Spleen (tissue), 11 donors: ENCODE measurements around the gene NKD1. TPM values are rescaled to one million over a fixed set of nuclear protein-coding genes. Genes with fewer than 3 reads are reported as not detected.
A peak's percentile ranks its signal among the peaks of the same experiment; 100 is the strongest.

ENCODE experiments used
- DNase-seq: peaks from one replicate; pipeline ENCODE4 v3.0.0-alpha.2; 2020
- H3K27ac ChIP-seq, 8 donors: fragments of 200-600 bp; sonication (generic) in 7 of 8; 1 replicate in 4 of 8; 2 replicates in 4 of 8; pipeline versions ENCODE4 v1.5.0 to v1.8.0; 2016 to 2021; ENCODE audit warnings: inconsistent platforms in 4 of 8, mild to moderate bottlenecking in 4 of 8, moderate library complexity in 1 of 8
- H3K27me3 ChIP-seq, 7 donors: fragments of 200-600 bp; sonication (generic) in 6 of 7; replicated peaks in 1 of 7; 1 replicate in 4 of 7; 2 replicates in 3 of 7; pipeline versions ENCODE4 v1.5.0 to v1.8.0; 2016 to 2021; ENCODE audit warnings: inconsistent platforms in 3 of 7, mild to moderate bottlenecking in 1 of 7
- H3K36me3 ChIP-seq, 6 donors: fragments of 200-600 bp; sonication (generic) in 5 of 6; 1 replicate in 4 of 6; 2 replicates in 2 of 6; pipeline versions ENCODE4 v1.5.0 to v1.8.0; 2016 to 2021; ENCODE audit warnings: inconsistent platforms in 2 of 6
- H3K4me1 ChIP-seq, 6 donors: fragments of 200-600 bp; sonication (generic) in 5 of 6; 1 replicate in 3 of 6; 2 replicates in 3 of 6; pipeline versions ENCODE4 v1.5.0 to v1.8.0; 2016 to 2021; ENCODE audit warnings: inconsistent platforms in 3 of 6
- H3K4me3 ChIP-seq, 8 donors: fragments of 200-600 bp; sonication (generic) in 7 of 8; 1 replicate in 4 of 8; 2 replicates in 4 of 8; pipeline versions ENCODE4 v1.5.0 to v1.8.0; 2016 to 2021; ENCODE audit warnings: inconsistent platforms in 4 of 8, mild to moderate bottlenecking in 4 of 8, moderate library complexity in 2 of 8
- H3K9me3 ChIP-seq, 8 donors: fragments of 200-600 bp; sonication (generic) in 7 of 8; 1 replicate in 4 of 8; 2 replicates in 4 of 8; pipeline versions ENCODE4 v1.5.0 to v1.8.0; 2016 to 2021; ENCODE audit warnings: inconsistent platforms in 4 of 8
- POLR2A ChIP-seq, 3 donors: fragments of 450-650 bp; IDR thresholded peaks; one replicate each; pipeline ENCODE4 v1.5.1; 2017; ENCODE audit warnings: antibody characterized with exemption in 3 of 3, mild to moderate bottlenecking in 1 of 3
- POLR2AphosphoS5 ChIP-seq, 3 donors: sonication (generic); formaldehyde crosslinking; IDR thresholded peaks; one replicate each; pipeline ENCODE4 v1.5.1; 2017; ENCODE audit warnings: antibody characterized with exemption in 3 of 3
- WGBS, 5 donors: extraction: QIAGEN DNeasy Blood & Tissue Kit in 3 of 5; methylation state at CpG; one replicate each; pipeline versions ENCODE4 v1.1.5 to v1.1.7; 2013 to 2018; 5-methylcytosine and 5-hydroxymethylcytosine counted together
- intact Hi-C: fragments of 100-400 bp; cut with DNase I; formaldehyde crosslinking; loops from one replicate; pipeline ENCODE4 v1.15.0; 2023; ENCODE audit warnings: low total_unique reads
- polyA plus RNA-seq, 3 donors: library from polyadenylated mRNA; stranded (reverse); fragments of 200-250 nt; gene quantifications; one replicate each; pipeline ENCODE4 v1.2.1, GENCODE V29; 2013
- total RNA-seq, 7 donors: library from RNA; depleted of rRNA in 3 of 7; stranded (reverse); fragments of >200 nt in 3 of 7; fragmentation: NEBNext Ultra II Directional in 4 of 7; extraction: Animal tissue kit (Norgen Biotek cat#: 25700) in 4 of 7; gene quantifications; one replicate each; pipeline versions ENCODE4 v1.1.0 to v1.2.1, GENCODE V29; 2016 to 2021
- TF ChIP-seq, protein P1 (sequence below), 11 experiments: fragments of 200-600 bp in 7 of 11; fragments of 450-650 bp in 4 of 11; sonication (generic) in 4 of 11; IDR thresholded peaks in 8 of 11; conservative IDR thresholded peaks in 3 of 11; 1 replicate in 7 of 11; 2 replicates in 4 of 11; pipeline versions ENCODE4 v1.4.0 to v1.8.0; 2016 to 2021; ENCODE audit warnings: antibody characterized with exemption in 11 of 11, inconsistent platforms in 4 of 11, mild to moderate bottlenecking in 1 of 11
- donor health status: healthy with polysubstance abuse.
- donor health status: DM: no; HTN: no; CAD: no; lungs with moderate emphysema.
- donor health status: DM: no; HTN: no; CAD: no.
- donor health status: Bipolar disorder and iron deficiency.
- donor health status: healthy.
- donor health status: DM: no; HTN: no; CAD: no.
- donor health status: DM: yes; HTN: yes; CAD: no.

NKD1 gene
- total and polyA plus RNA-seq, 10 donors, result 0.11 to 15.2 (median 3.6) TPM

GRCh38 chr16:50509521-50510341 is 38.5 kb upstream of the NKD1 start:
- H3K36me3 ChIP-seq, result no peaks in the 10 kb centered on the region
- H3K4me1 ChIP-seq, result no peaks in the 10 kb centered on the region
- no peak for DNase-seq
- H3K27me3 ChIP-seq, result no peaks in the 10 kb centered on the region
- H3K4me3 ChIP-seq, result no peak overlapping the region
- intact Hi-C loops, result no loop called here
- no peak overlapping the region for H3K27ac ChIP-seq
- 61 to 67% (median 62%) methylated on average over 10 of the region's 10 CpGs for WGBS, 5 donors
- TF ChIP-seq, protein P1, sequence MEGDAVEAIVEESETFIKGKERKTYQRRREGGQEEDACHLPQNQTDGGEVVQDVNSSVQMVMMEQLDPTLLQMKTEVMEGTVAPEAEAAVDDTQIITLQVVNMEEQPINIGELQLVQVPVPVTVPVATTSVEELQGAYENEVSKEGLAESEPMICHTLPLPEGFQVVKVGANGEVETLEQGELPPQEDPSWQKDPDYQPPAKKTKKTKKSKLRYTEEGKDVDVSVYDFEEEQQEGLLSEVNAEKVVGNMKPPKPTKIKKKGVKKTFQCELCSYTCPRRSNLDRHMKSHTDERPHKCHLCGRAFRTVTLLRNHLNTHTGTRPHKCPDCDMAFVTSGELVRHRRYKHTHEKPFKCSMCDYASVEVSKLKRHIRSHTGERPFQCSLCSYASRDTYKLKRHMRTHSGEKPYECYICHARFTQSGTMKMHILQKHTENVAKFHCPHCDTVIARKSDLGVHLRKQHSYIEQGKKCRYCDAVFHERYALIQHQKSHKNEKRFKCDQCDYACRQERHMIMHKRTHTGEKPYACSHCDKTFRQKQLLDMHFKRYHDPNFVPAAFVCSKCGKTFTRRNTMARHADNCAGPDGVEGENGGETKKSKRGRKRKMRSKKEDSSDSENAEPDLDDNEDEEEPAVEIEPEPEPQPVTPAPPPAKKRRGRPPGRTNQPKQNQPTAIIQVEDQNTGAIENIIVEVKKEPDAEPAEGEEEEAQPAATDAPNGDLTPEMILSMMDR (IDR thresholded peaks at IDR 0.05 in 8 of 11, conservative IDR thresholded peaks at IDR 0.05 in 3 of 11), result peak in 9 of 11 experiments; percentile 13 to 67 (median 55)
- TF ChIP-seq POLR2A (IDR thresholded peaks at IDR 0.05) (no peak), POLR2AphosphoS5 (IDR thresholded peaks at IDR 0.05) (no peak)
- peaks cover 0 to 10% (median 0%) of the 10 kb centered on the region in 8 donors for H3K9me3 ChIP-seq

DNA sequence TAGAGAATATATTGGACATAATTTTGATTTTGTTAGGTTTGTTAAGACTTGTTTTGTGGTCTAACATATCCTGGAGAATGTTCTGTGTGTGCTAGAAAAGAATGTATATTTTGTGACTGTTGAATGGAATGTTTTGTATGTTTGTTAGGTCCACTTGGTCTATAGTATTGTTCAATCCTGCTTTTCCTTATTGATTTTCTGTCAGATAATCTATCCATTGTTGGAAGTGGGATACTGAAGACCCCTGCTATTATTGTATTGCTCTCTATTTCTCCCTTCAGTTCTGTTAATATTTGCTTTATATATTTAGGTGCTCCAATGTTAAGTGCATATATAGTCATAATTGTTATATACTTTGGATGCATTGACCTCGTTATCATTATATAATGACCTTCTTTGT is 33.0 kb upstream of the NKD1 start:
- no peak overlapping the region for H3K27ac ChIP-seq
- WGBS, 5 donors, result 90 to 98% (median 92%) methylated on average over 1 of the region's 1 CpG
- H3K36me3 ChIP-seq, result no peaks in the 10 kb centered on the region
- no peak for TF ChIP-seq POLR2A (IDR thresholded peaks at IDR 0.05)
- TF ChIP-seq POLR2AphosphoS5 (IDR thresholded peaks at IDR 0.05), result no peak
- TF ChIP-seq, protein P1 (IDR thresholded peaks at IDR 0.05 in 8 of 11, conservative IDR thresholded peaks at IDR 0.05 in 3 of 11), result no peak
- no peaks in the 10 kb centered on the region for H3K4me1 ChIP-seq
- H3K4me3 ChIP-seq, result no peak overlapping the region
- intact Hi-C loops, result no loop called here
- DNase-seq, result no peak
- no peaks in the 10 kb centered on the region for H3K27me3 ChIP-seq
- peaks cover 6 to 40% (median 26%) of the 10 kb centered on the region in 8 donors for H3K9me3 ChIP-seq

GRCh38 chr16:50516401-50516800 is 31.8 kb upstream of the NKD1 start:
- H3K36me3 ChIP-seq, result no peaks in the 10 kb centered on the region
- H3K27ac ChIP-seq, result no peak overlapping the region
- intact Hi-C loops, result no loop called here
- no peak for TF ChIP-seq POLR2A (IDR thresholded peaks at IDR 0.05)
- TF ChIP-seq, protein P1 (IDR thresholded peaks at IDR 0.05 in 8 of 11, conservative IDR thresholded peaks at IDR 0.05 in 3 of 11), result no peak
- no peak for TF ChIP-seq POLR2AphosphoS5 (IDR thresholded peaks at IDR 0.05)
- H3K27me3 ChIP-seq, result peaks cover 0 to 5% (median 0%) of the 10 kb centered on the region in 7 donors
- DNase-seq, result no peak
- no peaks in the 10 kb centered on the region for H3K4me1 ChIP-seq
- no peak overlapping the region for H3K4me3 ChIP-seq
- H3K9me3 ChIP-seq, result peaks cover 6 to 40% (median 26%) of the 10 kb centered on the region in 8 donors

DNA sequence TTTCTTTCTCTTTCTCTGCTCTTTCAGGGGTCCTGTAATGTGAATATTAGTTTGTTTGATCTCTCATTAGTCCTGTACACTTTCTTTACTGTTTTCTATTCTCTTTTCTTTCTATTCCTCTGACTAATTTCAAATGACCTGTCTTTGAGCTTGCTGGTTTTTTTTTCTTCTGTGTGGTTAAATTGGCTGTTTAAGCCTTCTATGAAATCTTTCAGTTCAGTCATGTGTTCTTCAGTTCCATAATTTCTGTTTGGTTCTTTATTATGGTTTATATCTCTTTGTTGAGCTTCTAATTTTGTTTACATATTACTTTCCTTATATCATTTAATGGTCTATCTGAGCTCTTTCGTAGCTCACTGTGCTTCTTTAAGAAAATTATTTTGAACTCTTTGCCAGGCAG is 31.3 kb upstream of the NKD1 start:
- H3K36me3 ChIP-seq, result no peaks in the 10 kb centered on the region
- intact Hi-C loops, result no loop called here
- peaks cover 6 to 40% (median 26%) of the 10 kb centered on the region in 8 donors for H3K9me3 ChIP-seq
- TF ChIP-seq, protein P1 (IDR thresholded peaks at IDR 0.05 in 8 of 11, conservative IDR thresholded peaks at IDR 0.05 in 3 of 11), result no peak
- no peak for TF ChIP-seq POLR2AphosphoS5 (IDR thresholded peaks at IDR 0.05)
- no peak for TF ChIP-seq POLR2A (IDR thresholded peaks at IDR 0.05)
- H3K27me3 ChIP-seq, result peaks cover 0 to 10% (median 0%) of the 10 kb centered on the region in 7 donors
- no peak overlapping the region for H3K27ac ChIP-seq
- 79 to 98% (median 90%) methylated on average over 1 of the region's 1 CpG for WGBS, 5 donors
- no peaks in the 10 kb centered on the region for H3K4me1 ChIP-seq
- H3K4me3 ChIP-seq, result no peak overlapping the region
- DNase-seq, result no peak
